ENCODE results near the gene TEX13B.

GRCh38 chrX:108028854-108029253 lies 46.7 kb upstream of the TEX13B start:
- TF ChIP-seq CTCF (IDR thresholded peaks at IDR 0.05) (no peak), POLR2A (IDR thresholded peaks at IDR 0.05) (no peak)

Data from esophagus squamous epithelium (tissue), 4 donors.